ENCODE data around the gene OTOP2. TPM values are rescaled to one million over a fixed set of nuclear protein-coding genes. Genes with fewer than 3 reads are reported as not detected.

Gene OTOP2
- total and polyA plus RNA-seq, 10 of the 15 experiments (the other 5 are each of a cell fraction or from before 2014, with no cell fraction given), result not detected

- H2AFZ ChIP-seq (ENCODE audit: control insufficient read depth, low read depth, low read length), result no peak overlapping the region
- H3K79me2 ChIP-seq (ENCODE audit: control insufficient read depth, insufficient read depth, low read length), result no peaks in the 10 kb centered on the region
- BruUV-seq (replicated peaks), result no TSS peak
- no peak overlapping the region for H3K4me2 ChIP-seq (ENCODE audit: control insufficient read depth, insufficient read depth)
- no peak overlapping the region for H3K27ac ChIP-seq (ENCODE audit: control insufficient read depth, insufficient read depth)
- in situ Hi-C loops (cut with MboI), result loop anchor here (5.0 kb wide), 1 partner anchor 37 kb away; no protein-coding TSS in a partner anchor
- ChIA-PET RAD21 (ENCODE audit: unreplicated experiment) (interaction anchor here (1.0 to 8.1 kb wide), 5 partner anchors 8 to 41 kb away, joined by 3 to 73 read pairs (median 4); no protein-coding TSS in a partner anchor), SMC1A (ENCODE audit: uncharacterized antibody, unreplicated experiment) (interaction anchor here (0.5 to 3.0 kb wide), 3 partner anchors 37 to 1438 kb away, joined by 3 to 10 read pairs (median 5); no protein-coding TSS in a partner anchor), CTCF (interaction anchor here (12.6 kb wide), 1 partner anchor 37 kb away, joined by 274 read pairs; no protein-coding TSS in a partner anchor), POLR2A (interaction anchor here (0.7 kb wide), 1 partner anchor 48 kb away, joined by 3 read pairs; no protein-coding TSS in a partner anchor)
- H3K36me3 ChIP-seq (ENCODE audit: control insufficient read depth in 2 of 2, insufficient read depth in 2 of 2, low read length in 1 of 2), result no peaks in the 10 kb centered on the region
- no peaks in the 10 kb centered on the region for H4K20me1 ChIP-seq (ENCODE audit: control insufficient read depth, insufficient read depth)
- no peak for FAIRE-seq
- 92% methylated on average over 27 of the region's 27 CpGs for WGBS (ENCODE audit: insufficient coverage, insufficient replicate concordance, low lambda C conversion rate, missing lambda C conversion rate)
- H3K9ac ChIP-seq (ENCODE audit: control insufficient read depth, insufficient read depth, low read length), result no peak overlapping the region
- H3K27me3 ChIP-seq (replicated peaks in 1 of 2; ENCODE audit: control insufficient read depth in 2 of 2, insufficient read depth in 2 of 2, low read length in 1 of 2), result peaks cover 11 to 16% of the 10 kb centered on the region in 2 experiments
- ATAC-seq, result no peak
- DNase-seq (ENCODE audit: low read depth, low spot score), result no peak
- no peaks in the 10 kb centered on the region for H3K4me1 ChIP-seq (ENCODE audit: control insufficient read depth, insufficient read depth, low read length)
- H3K9me3 ChIP-seq (replicated peaks; ENCODE audit: control insufficient read depth, insufficient read depth, low read length), result no peaks in the 10 kb centered on the region
- intact Hi-C loops (cut with micrococcal nuclease; ENCODE audit: unreplicated experiment), result no loop called here
- TF ChIP-seq NR2F1 (conservative IDR thresholded peaks at IDR 0.05) (no peak), ZNF217 (IDR thresholded peaks at IDR 0.05) (no peak), IRF4 (IDR thresholded peaks at IDR 0.05; ENCODE audit: low read depth, low read length) (no peak), TAF1 (IDR thresholded peaks at IDR 0.05; ENCODE audit: borderline replicate concordance, low read depth, low read length) (no peak), BMI1 (IDR thresholded peaks at IDR 0.05; ENCODE audit: borderline replicate concordance) (no peak), NFXL1 (IDR thresholded peaks at IDR 0.05; ENCODE audit: borderline replicate concordance) (no peak), CBX3 (IDR thresholded peaks at IDR 0.05; ENCODE audit: borderline replicate concordance, low read depth) (no peak), BCL11A (IDR thresholded peaks at IDR 0.05; ENCODE audit: low read depth, low read length) (no peak), ETV6 (conservative IDR thresholded peaks at IDR 0.05 in 1 of 2, IDR thresholded peaks at IDR 0.05 in 1 of 2; ENCODE audit: borderline replicate concordance in 1 of 2, low read depth in 1 of 2) (no peak), RCOR1 (conservative IDR thresholded peaks at IDR 0.05; ENCODE audit: low read depth, low read length) (no peak), HDAC6 (IDR thresholded peaks at IDR 0.05; ENCODE audit: unreplicated experiment) (no peak), STAT1 (conservative IDR thresholded peaks at IDR 0.05) (no peak), GABPA (IDR thresholded peaks at IDR 0.05; ENCODE audit: low read depth) (no peak), NRF1 (conservative IDR thresholded peaks at IDR 0.05; ENCODE audit: low read depth, low read length) (no peak), SIX5 (IDR thresholded peaks at IDR 0.05; ENCODE audit: low read depth, low read length, severe bottlenecking) (no peak), RB1 (IDR thresholded peaks at IDR 0.05; ENCODE audit: borderline replicate concordance) (no peak)
- TF ChIP-seq, protein P1, sequence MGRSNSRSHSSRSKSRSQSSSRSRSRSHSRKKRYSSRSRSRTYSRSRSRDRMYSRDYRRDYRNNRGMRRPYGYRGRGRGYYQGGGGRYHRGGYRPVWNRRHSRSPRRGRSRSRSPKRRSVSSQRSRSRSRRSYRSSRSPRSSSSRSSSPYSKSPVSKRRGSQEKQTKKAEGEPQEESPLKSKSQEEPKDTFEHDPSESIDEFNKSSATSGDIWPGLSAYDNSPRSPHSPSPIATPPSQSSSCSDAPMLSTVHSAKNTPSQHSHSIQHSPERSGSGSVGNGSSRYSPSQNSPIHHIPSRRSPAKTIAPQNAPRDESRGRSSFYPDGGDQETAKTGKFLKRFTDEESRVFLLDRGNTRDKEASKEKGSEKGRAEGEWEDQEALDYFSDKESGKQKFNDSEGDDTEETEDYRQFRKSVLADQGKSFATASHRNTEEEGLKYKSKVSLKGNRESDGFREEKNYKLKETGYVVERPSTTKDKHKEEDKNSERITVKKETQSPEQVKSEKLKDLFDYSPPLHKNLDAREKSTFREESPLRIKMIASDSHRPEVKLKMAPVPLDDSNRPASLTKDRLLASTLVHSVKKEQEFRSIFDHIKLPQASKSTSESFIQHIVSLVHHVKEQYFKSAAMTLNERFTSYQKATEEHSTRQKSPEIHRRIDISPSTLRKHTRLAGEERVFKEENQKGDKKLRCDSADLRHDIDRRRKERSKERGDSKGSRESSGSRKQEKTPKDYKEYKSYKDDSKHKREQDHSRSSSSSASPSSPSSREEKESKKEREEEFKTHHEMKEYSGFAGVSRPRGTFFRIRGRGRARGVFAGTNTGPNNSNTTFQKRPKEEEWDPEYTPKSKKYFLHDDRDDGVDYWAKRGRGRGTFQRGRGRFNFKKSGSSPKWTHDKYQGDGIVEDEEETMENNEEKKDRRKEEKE (IDR thresholded peaks at IDR 0.05), result no peak
- TF ChIP-seq, protein P2, sequence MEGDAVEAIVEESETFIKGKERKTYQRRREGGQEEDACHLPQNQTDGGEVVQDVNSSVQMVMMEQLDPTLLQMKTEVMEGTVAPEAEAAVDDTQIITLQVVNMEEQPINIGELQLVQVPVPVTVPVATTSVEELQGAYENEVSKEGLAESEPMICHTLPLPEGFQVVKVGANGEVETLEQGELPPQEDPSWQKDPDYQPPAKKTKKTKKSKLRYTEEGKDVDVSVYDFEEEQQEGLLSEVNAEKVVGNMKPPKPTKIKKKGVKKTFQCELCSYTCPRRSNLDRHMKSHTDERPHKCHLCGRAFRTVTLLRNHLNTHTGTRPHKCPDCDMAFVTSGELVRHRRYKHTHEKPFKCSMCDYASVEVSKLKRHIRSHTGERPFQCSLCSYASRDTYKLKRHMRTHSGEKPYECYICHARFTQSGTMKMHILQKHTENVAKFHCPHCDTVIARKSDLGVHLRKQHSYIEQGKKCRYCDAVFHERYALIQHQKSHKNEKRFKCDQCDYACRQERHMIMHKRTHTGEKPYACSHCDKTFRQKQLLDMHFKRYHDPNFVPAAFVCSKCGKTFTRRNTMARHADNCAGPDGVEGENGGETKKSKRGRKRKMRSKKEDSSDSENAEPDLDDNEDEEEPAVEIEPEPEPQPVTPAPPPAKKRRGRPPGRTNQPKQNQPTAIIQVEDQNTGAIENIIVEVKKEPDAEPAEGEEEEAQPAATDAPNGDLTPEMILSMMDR (IDR thresholded peaks at IDR 0.05 in 2 of 3, conservative IDR thresholded peaks at IDR 0.05 in 1 of 3; ENCODE audit: control insufficient read depth in 2 of 3, extremely low read depth in 1 of 3, insufficient read depth in 1 of 3, low read depth in 3 of 3, low read length in 3 of 3), result no peak
- TF ChIP-seq, protein P3, sequence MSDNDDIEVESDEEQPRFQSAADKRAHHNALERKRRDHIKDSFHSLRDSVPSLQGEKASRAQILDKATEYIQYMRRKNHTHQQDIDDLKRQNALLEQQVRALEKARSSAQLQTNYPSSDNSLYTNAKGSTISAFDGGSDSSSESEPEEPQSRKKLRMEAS (IDR thresholded peaks at IDR 0.05; ENCODE audit: low read depth, low read length), result no peak
- H3K4me3 ChIP-seq, result no peak overlapping the region
These were observed 3.8 kb upstream of the OTOP2 start for GRCh38 chr17:74920306-74920620.

All from GM12878 (cell line).